Hematopoietic multipotent progenitor cell treated with erythropoietin and hydrocortisone succinate and interleukin-3 and kit ligand, for 17 days (in vitro differentiated cells): ENCODE data around the gene DRAM2.

Experiments
- DNase-seq: peaks from one replicate; pipeline ENCODE4 v3.0.0-alpha.2; 2015; ENCODE audit warnings: low spot score

DRAM2 gene

GRCh38 chr1:111139956-111140679, at the start of gene DRAM2, which contains the start of gene CEPT1:
DRAM2 (minus strand) TSS chr1:111140093; CDS start chr1:111131554, 8,539 bp downstream.
CEPT1 (plus strand) TSS chr1:111140223; CDS start chr1:111147715, 7,492 bp downstream.
- peak; percentile 93 for DNase-seq

- no peak for DNase-seq
Measured at GRCh38 chr1:111184663-111185062, 44.8 kb upstream of the DRAM2 start.

- DNase-seq: peak; percentile 58
Measured at GRCh38 chr1:111183308-111184069, 43.6 kb upstream of the DRAM2 start.

GRCh38 chr1:111182052-111182451, 42.2 kb upstream of the DRAM2 start:
- DNase-seq: no peak

- no peak for DNase-seq
Measured at GRCh38 chr1:111179968-111180533, 40.2 kb upstream of the DRAM2 start.

- DNase-seq: no peak
Measured at GRCh38 chr1:111176678-111177077, 36.8 kb upstream of the DRAM2 start.

- no peak for DNase-seq
Measured at GRCh38 chr1:111175349-111175748, 35.5 kb upstream of the DRAM2 start.

- DNase-seq: no peak
Measured at GRCh38 chr1:111174070-111174469, 34.2 kb upstream of the DRAM2 start.

- DNase-seq: peak; percentile 56
Measured at GRCh38 chr1:111172463-111172862, 32.6 kb upstream of the DRAM2 start.

GRCh38 chr1:111164151-111164550, 24.3 kb upstream of the DRAM2 start:
- no peak for DNase-seq

GRCh38 chr1:111163363-111163762, 23.5 kb upstream of the DRAM2 start:
- no peak for DNase-seq

GRCh38 chr1:111162488-111162880, 22.6 kb upstream of the DRAM2 start:
- DNase-seq: no peak

GRCh38 chr1:111161843-111162487, 22.1 kb upstream of the DRAM2 start:
- DNase-seq: peak; percentile 91

- DNase-seq: no peak
Measured at GRCh38 chr1:111157431-111157830, 17.5 kb upstream of the DRAM2 start.

- no peak for DNase-seq
Measured at GRCh38 chr1:111154021-111154999, 14.4 kb upstream of the DRAM2 start.

GRCh38 chr1:111151838-111152237, 11.9 kb upstream of the DRAM2 start:
- DNase-seq: no peak

- DNase-seq: no peak
Measured at GRCh38 chr1:111148376-111148881, 8.5 kb upstream of the DRAM2 start.

- DNase-seq: no peak
Measured at GRCh38 chr1:111147948-111148347, 8.1 kb upstream of the DRAM2 start.

- DNase-seq: no peak
Measured at GRCh38 chr1:111145963-111146768, 6.3 kb upstream of the DRAM2 start.

- no peak for DNase-seq
Measured at GRCh38 chr1:111145542-111145941, 5.6 kb upstream of the DRAM2 start.
